Esophagus muscularis mucosa (tissue), 4 donors: ENCODE results near the gene GPR132. TPM values are rescaled to one million over a fixed set of nuclear protein-coding genes. Genes with fewer than 3 reads are reported as not detected.

Experiments
- DNase-seq: peaks from one replicate; pipeline ENCODE4 v3.0.0-alpha.2; 2017; ENCODE audit errors: extremely low spot score
- H3K27ac ChIP-seq, 4 donors: fragments of 200-600 bp; sonication (generic); replicated peaks in 1 of 4; 1 replicate in 3 of 4; 2 replicates in 1 of 4; pipeline ENCODE4 v1.5.1; 2016 to 2019; ENCODE audit warnings: mild to moderate bottlenecking in 1 of 4
- H3K27me3 ChIP-seq, 4 donors: fragments of 200-600 bp; sonication (generic); one replicate each; pipeline versions ENCODE4 v1.5.1 to v1.6.0; 2016 to 2019
- H3K36me3 ChIP-seq, 4 donors: fragments of 200-600 bp; sonication (generic); one replicate each; pipeline ENCODE4 v1.5.1; 2016 to 2019
- H3K4me1 ChIP-seq, 4 donors: fragments of 200-600 bp; sonication (generic); one replicate each; pipeline ENCODE4 v1.5.1; 2016 to 2019
- H3K4me3 ChIP-seq, 4 donors: fragments of 200-600 bp; sonication (generic); 1 replicate in 2 of 4; 2 replicates in 2 of 4; pipeline ENCODE4 v1.5.1; 2016 to 2019; ENCODE audit warnings: mild to moderate bottlenecking in 4 of 4, moderate library complexity in 1 of 4
- H3K9me3 ChIP-seq, 4 donors: fragments of 200-600 bp; sonication (generic); 1 replicate in 3 of 4; 2 replicates in 1 of 4; pipeline ENCODE4 v1.5.1; 2016 to 2019
- CTCF ChIP-seq, 3 experiments: fragments of 200-600 bp in 2 of 3; fragments of 450-650 bp in 1 of 3; sonication (generic) in 2 of 3; IDR thresholded peaks; one replicate each; pipeline ENCODE4 v1.5.1; 2017 to 2019; ENCODE audit warnings: antibody characterized with exemption in 3 of 3, mild to moderate bottlenecking in 2 of 3, moderate library complexity in 1 of 3
- EP300 ChIP-seq: sonication (generic); formaldehyde crosslinking; IDR thresholded peaks from one replicate; pipeline ENCODE4 v1.6.1; 2017; ENCODE audit warnings: antibody characterized with exemption
- POLR2A ChIP-seq: fragments of 450-650 bp; IDR thresholded peaks from one replicate; pipeline ENCODE4 v1.6.1; 2017; ENCODE audit warnings: antibody characterized with exemption, moderate library complexity, mild to moderate bottlenecking, low read depth
- POLR2AphosphoS5 ChIP-seq, 2 donors: sonication (generic); formaldehyde crosslinking; IDR thresholded peaks; one replicate each; pipeline ENCODE4 v1.6.1; 2017; ENCODE audit warnings: antibody characterized with exemption in 2 of 2
- WGBS: methylation state at CpG from one replicate; pipeline ENCODE4 v1.1.5; 2018; 5-methylcytosine and 5-hydroxymethylcytosine counted together
- intact Hi-C: fragments of 100-400 bp; cut with DNase I; formaldehyde crosslinking; loops from one replicate; pipeline ENCODE4 v1.15.1; 2023
- total RNA-seq, 4 donors: library from RNA; depleted of rRNA; stranded (reverse); fragments of >200 nt; gene quantifications; one replicate each; pipeline versions ENCODE4 v1.1.0 to v1.2.1, GENCODE V29; 2016

GPR132 gene
- total RNA-seq, 4 donors from 2014 or later, result 1.2 to 8.0 (median 2.1) TPM

DNA sequence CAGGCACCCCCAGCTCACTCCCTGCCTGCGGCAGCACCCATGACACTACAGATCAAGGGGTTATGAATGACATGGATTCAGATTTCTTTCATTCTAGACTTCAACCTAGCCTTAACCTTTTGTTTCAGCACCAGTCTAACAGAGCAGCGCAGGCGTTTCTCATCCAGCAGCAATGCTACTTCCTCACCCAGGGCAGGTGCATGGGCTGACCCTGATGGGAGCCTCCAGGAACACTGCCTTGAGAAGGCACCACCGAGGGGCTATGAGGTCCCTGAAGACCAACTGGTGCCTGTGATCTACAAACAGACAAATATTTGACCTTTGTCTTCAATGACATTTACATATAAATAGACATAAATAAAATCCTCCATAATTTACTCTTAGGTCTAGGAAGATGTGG lies 55.1 kb downstream of the GPR132 start:
- H3K36me3 ChIP-seq, result peaks cover 10 to 51% (median 33%) of the 10 kb centered on the region in 4 donors
- H3K9me3 ChIP-seq, result no peaks in the 10 kb centered on the region
- H3K27me3 ChIP-seq, result no peaks in the 10 kb centered on the region
- no peak for DNase-seq
- WGBS, result 83% methylated on average over 4 of the region's 4 CpGs
- H3K4me1 ChIP-seq, result peaks cover 5 to 23% (median 20%) of the 10 kb centered on the region in 4 donors
- intact Hi-C loops, result no loop called here
- no peak for TF ChIP-seq CTCF (IDR thresholded peaks at IDR 0.05)
- TF ChIP-seq POLR2AphosphoS5 (IDR thresholded peaks at IDR 0.05), result no peak
- TF ChIP-seq EP300, result no peak
- no peak for TF ChIP-seq POLR2A
- no peak overlapping the region for H3K27ac ChIP-seq
- H3K4me3 ChIP-seq, result no peak overlapping the region

GRCh38 chr14:105007593-105008264 lies 57.5 kb downstream of the GPR132 start:
- H3K4me1 ChIP-seq, result peaks cover 2 to 11% (median 8%) of the 10 kb centered on the region in 4 donors
- no peaks in the 10 kb centered on the region for H3K9me3 ChIP-seq
- 95% methylated on average over 16 of the region's 19 CpGs for WGBS
- peaks cover 10 to 51% (median 33%) of the 10 kb centered on the region in 4 donors for H3K36me3 ChIP-seq
- no peak for TF ChIP-seq POLR2AphosphoS5 (IDR thresholded peaks at IDR 0.05)
- TF ChIP-seq EP300, result no peak
- TF ChIP-seq POLR2A, result no peak
- TF ChIP-seq CTCF (IDR thresholded peaks at IDR 0.05), result no peak
- no peak for DNase-seq
- H3K27ac ChIP-seq, result no peak overlapping the region
- intact Hi-C loops, result no loop called here
- H3K27me3 ChIP-seq, result no peaks in the 10 kb centered on the region
- H3K4me3 ChIP-seq, result no peak overlapping the region

DNA sequence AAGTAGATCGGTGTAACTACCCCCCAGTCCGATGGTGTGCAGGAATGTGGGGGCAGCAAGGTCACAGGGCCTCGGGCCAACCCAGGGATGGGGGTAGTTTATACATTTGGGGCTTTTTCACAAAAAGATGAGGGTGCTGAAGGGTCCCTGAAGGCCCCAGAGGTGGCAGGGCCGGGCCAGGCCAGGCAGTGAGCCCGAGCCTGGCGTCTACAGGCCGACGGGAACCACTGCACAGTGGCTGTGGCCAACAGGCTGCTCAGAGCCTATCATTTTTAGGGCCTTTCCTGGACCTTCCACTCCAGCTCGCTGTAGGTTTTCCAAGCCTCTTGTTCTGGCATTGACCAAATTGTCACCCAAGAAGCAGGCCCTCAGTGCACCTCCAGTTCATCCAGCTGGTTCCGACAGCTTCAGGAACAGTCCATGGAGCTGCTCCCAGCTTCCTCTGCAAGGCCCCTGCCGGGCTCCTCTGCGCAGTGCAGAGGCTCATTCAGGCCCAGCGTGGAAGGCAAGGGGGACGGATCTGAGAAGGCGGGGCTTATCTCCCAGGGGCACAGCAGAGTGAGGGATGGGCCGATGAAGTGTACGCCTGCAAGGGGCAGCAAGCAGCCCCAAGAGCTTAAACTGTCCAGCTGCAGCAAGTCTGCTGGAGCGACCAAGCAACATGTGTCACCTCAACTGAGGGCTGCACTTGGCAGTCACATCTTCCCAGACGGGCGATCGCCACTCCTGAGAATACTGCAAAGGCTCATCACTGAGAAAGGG lies 58.2 kb downstream of the GPR132 start:
- 78% methylated on average over 14 of the region's 21 CpGs for WGBS
- H3K4me3 ChIP-seq, result no peak overlapping the region
- no peaks in the 10 kb centered on the region for H3K27me3 ChIP-seq
- no peak for TF ChIP-seq CTCF (IDR thresholded peaks at IDR 0.05)
- TF ChIP-seq EP300, result no peak
- TF ChIP-seq POLR2AphosphoS5 (IDR thresholded peaks at IDR 0.05), result no peak
- TF ChIP-seq POLR2A, result no peak
- intact Hi-C loops, result no loop called here
- H3K36me3 ChIP-seq, result peaks cover 10 to 51% (median 33%) of the 10 kb centered on the region in 4 donors
- no peak for DNase-seq
- no peak overlapping the region for H3K27ac ChIP-seq
- H3K4me1 ChIP-seq, result peaks cover 0 to 4% (median under 1%) of the 10 kb centered on the region in 4 donors
- no peaks in the 10 kb centered on the region for H3K9me3 ChIP-seq

DNA sequence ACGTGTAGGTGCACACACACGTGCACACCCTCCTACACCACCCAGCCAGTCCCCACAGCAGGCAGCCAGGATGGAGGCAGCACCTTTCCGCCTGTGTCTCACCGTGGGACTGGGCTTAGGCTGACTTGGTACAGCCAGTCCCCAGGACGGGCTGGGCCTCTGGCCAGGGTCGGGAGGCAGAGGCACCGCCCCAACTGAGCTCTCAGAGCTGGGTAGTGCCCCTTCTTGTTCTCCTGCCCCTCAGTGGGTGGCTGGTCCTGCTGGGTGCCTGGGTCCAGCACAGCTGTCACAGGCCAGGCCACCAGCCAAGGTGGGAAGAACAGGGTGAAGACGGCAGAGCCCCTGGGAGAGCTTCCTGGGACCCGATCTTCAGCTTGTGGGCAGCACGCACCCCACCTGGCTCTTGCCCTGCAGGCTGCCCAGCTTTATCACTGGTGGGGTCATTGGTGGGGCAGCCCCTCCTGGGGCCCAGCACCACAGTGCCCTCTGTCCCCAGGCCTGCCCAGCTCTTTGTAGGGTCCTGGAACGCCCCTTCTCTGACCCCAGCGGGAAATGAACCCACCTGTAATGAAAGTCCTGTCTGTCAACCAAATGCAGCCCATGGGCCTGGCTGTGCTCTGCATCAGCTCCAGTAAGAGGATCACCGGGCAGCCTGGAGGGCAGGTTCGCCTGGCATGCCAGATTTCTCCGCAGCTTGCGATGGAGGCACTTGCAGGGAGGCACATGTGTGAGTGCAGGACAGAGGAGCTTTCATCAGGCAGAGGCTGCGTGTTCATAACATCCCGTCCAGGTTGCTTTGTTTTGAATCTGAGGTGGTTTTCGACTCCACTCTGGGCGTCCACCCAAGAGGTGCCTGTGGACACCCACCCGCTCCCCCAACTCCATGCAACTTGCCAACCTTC lies 59.0 kb downstream of the GPR132 start:
- Histone ChIP-seq H3K4me1 (no peaks in the 10 kb centered on the region), H3K36me3 (peaks cover 10 to 45% (median 26%) of the 10 kb centered on the region in 4 donors), H3K27me3 (no peaks in the 10 kb centered on the region), H3K27ac (no peak overlapping the region), H3K4me3 (no peak overlapping the region), H3K9me3 (no peaks in the 10 kb centered on the region)
- WGBS, result 91% methylated on average over 6 of the region's 21 CpGs
- no peak for TF ChIP-seq POLR2AphosphoS5 (IDR thresholded peaks at IDR 0.05)
- no peak for TF ChIP-seq EP300
- TF ChIP-seq CTCF (IDR thresholded peaks at IDR 0.05), result no peak
- TF ChIP-seq POLR2A, result no peak
- intact Hi-C loops, result no loop called here
- DNase-seq, result no peak
